ENCODE measurements around the gene MAP4K2. TPM values are rescaled to one million over a fixed set of nuclear protein-coding genes. Genes with fewer than 3 reads are reported as not detected.

Gene MAP4K2
- total RNA-seq: 23.7 to 25.8 TPM (median 25.0 TPM) in 3 replicates

- Mint-ChIP-seq H3K27ac (peak within 1 kb of the TSS; percentile 97), H3K36me3 (peaks cover 13% of the 10 kb centered on the region), H3K4me3 (peak within 1 kb of the TSS; percentile 88), H3K27me3 (ENCODE audit: low read depth) (no peaks in the 10 kb centered on the region), H3K9me3 (no peaks in the 10 kb centered on the region), H3K4me1 (peaks cover 10% of the 10 kb centered on the region)
- peak; percentile 87 to 91 for DNase-seq (ENCODE audit: low spot score in 2 of 2, unreplicated experiment in 2 of 2)
- no peak for TF ChIP-seq CTCF (IDR thresholded peaks at IDR 0.05; ENCODE audit: unreplicated experiment)
These were observed at the start of gene MAP4K2 for GRCh38 chr11:64803158-64803845. Gene MAP4K2 (minus strand): TSS chr11:64803214. CDS start chr11:64803149, 65 bp downstream.

- no peak overlapping the region for H3K4me3 Mint-ChIP-seq
- no peaks in the 10 kb centered on the region for H3K27me3 Mint-ChIP-seq (ENCODE audit: low read depth)
- no peaks in the 10 kb centered on the region for H3K9me3 Mint-ChIP-seq
- no peak for TF ChIP-seq CTCF (IDR thresholded peaks at IDR 0.05; ENCODE audit: unreplicated experiment)
- H3K4me1 Mint-ChIP-seq: peaks cover 5% of the 10 kb centered on the region
- no peak overlapping the region for H3K27ac Mint-ChIP-seq
- DNase-seq (ENCODE audit: low spot score in 2 of 2, unreplicated experiment in 2 of 2): no peak
- peaks cover 9% of the 10 kb centered on the region for H3K36me3 Mint-ChIP-seq
These were observed 48.9 kb upstream of the MAP4K2 start for GRCh38 chr11:64851831-64852351.

- Mint-ChIP-seq H3K27me3 (ENCODE audit: low read depth) (no peaks in the 10 kb centered on the region), H3K27ac (no peak overlapping the region), H3K9me3 (no peaks in the 10 kb centered on the region)
These were observed 48.1 kb upstream of the MAP4K2 start for GRCh38 chr11:64850979-64851567.

GRCh38 chr11:64849598-64850356, 46.8 kb upstream of the MAP4K2 start:
- no peak for DNase-seq (ENCODE audit: low spot score in 2 of 2, unreplicated experiment in 2 of 2)
- Mint-ChIP-seq H3K27me3 (ENCODE audit: low read depth) (no peaks in the 10 kb centered on the region), H3K27ac (no peak overlapping the region), H3K36me3 (peaks cover 2% of the 10 kb centered on the region), H3K4me3 (no peak overlapping the region), H3K4me1 (peaks cover 6% of the 10 kb centered on the region), H3K9me3 (no peaks in the 10 kb centered on the region)
- TF ChIP-seq CTCF (IDR thresholded peaks at IDR 0.05; ENCODE audit: unreplicated experiment): no peak

More at GRCh38 chr11:64850979-64851567, 48.1 kb upstream of the MAP4K2 start:
- peaks cover 9% of the 10 kb centered on the region for H3K36me3 Mint-ChIP-seq
- no peak overlapping the region for H3K4me3 Mint-ChIP-seq
- H3K4me1 Mint-ChIP-seq: peaks cover 5% of the 10 kb centered on the region
- no peak for DNase-seq (ENCODE audit: low spot score in 2 of 2, unreplicated experiment in 2 of 2)
- no peak for TF ChIP-seq CTCF (IDR thresholded peaks at IDR 0.05; ENCODE audit: unreplicated experiment)

- peaks cover 7% of the 10 kb centered on the region for H3K4me1 Mint-ChIP-seq
- H3K9me3 Mint-ChIP-seq: no peaks in the 10 kb centered on the region
- H3K27ac Mint-ChIP-seq: no peak overlapping the region
- no peak overlapping the region for H3K4me3 Mint-ChIP-seq
- no peak for TF ChIP-seq CTCF (IDR thresholded peaks at IDR 0.05; ENCODE audit: unreplicated experiment)
- DNase-seq (ENCODE audit: low spot score in 2 of 2, unreplicated experiment in 2 of 2): no peak
- H3K36me3 Mint-ChIP-seq: no peaks in the 10 kb centered on the region
- H3K27me3 Mint-ChIP-seq (ENCODE audit: low read depth): no peaks in the 10 kb centered on the region
These were observed 46.0 kb upstream of the MAP4K2 start for GRCh38 chr11:64848826-64849597.

Measured in mesothelial cell of epicardium (in vitro differentiated cells).